Measurements from ENCODE around the gene RAB27A. TPM values are rescaled to one million over a fixed set of nuclear protein-coding genes. Genes with fewer than 3 reads are reported as not detected.

RAB27A gene
- total RNA-seq, 1 donor, result 6.2 TPM

DNA sequence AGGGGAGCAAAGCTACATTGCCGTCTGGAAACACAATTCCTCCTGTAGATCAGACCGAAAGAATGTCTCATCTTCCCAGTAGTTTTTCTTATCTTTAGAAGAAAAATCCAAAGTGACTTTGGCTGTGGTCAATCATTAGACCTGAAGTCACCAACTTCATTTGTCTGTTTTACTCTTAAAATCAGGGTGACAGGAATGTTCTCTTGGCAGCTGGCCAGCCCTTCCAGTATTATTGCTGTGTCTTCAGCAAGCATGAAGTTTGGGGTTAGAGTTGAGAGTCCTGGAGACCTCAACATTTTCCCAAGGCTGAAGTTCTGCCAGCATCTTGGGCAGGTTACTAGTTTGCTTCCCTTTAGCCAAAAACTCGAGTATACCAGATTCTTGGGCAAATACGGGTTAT is 125.3 kb downstream of the RAB27A start:
- DNase-seq (ENCODE audit: low read depth in 2 of 3, low spot score in 2 of 3), result no peak

Other genes with a start within 250 kb of the RAB27A start
- 29.4 TPM for gene RSL24D1, start 92.9 kb downstream of the RAB27A start, total RNA-seq
- 9.7 TPM for gene PIGBOS1, start 29.3 kb upstream of the RAB27A start, total RNA-seq
- gene PIGB, start 29.4 kb upstream of the RAB27A start, total RNA-seq, result 11.8 TPM
- gene CCPG1, start 118.5 kb upstream of the RAB27A start, total RNA-seq, result 12.7 TPM
- gene PIERCE2, start 118.7 kb upstream of the RAB27A start, total RNA-seq, result 0.54 TPM
- gene DNAAF4, start 218.4 kb upstream of the RAB27A start, total RNA-seq, result 1.3 TPM

All from hematopoietic multipotent progenitor cell (in vitro differentiated cells).